GM21528 (cell line): ENCODE results near the gene PARP15.
"Not testable (repeated sequence)": the region's sequence is repeated elsewhere in the genome, so short reads cannot be mapped to it uniquely, and the experiment has no call there.

Source experiments
- ATAC-seq: cut with Tn5 transposase; IDR thresholded peaks from one replicate; pipeline ENCODE4 v1.9.1; 2021; ENCODE audit warnings: mild to moderate bottlenecking, moderate library complexity; ENCODE audit not compliant: unreplicated experiment, low FRiP score

PARP15 gene

GRCh38 chr3:122661633-122662032 lies 84.2 kb downstream of the PARP15 start:
- no peak for ATAC-seq

GRCh38 chr3:122662505-122662904 lies 85.1 kb downstream of the PARP15 start:
- no peak for ATAC-seq

GRCh38 chr3:122665226-122665786 lies 87.9 kb downstream of the PARP15 start:
- ATAC-seq: no peak

DNA sequence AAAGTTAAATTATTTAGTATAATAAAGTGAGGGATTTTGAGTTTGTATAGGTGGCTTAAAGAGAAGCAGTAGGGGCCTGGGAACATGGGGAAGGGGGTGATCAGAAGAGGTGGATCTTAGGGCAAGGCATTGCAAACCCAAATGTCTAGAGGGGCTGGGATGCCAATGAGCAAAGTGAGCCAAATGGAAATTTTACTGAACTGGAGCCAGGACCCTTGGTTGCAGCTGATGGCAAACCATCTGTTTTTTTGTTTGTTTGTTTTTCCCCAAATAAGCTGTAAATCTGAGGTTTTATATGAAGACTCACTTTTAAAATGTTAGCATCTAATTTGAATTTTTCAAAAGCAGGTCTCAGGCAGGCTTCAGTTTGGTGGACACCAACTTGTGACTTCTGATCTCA lies 88.4 kb downstream of the PARP15 start:
- no peak for ATAC-seq

DNA sequence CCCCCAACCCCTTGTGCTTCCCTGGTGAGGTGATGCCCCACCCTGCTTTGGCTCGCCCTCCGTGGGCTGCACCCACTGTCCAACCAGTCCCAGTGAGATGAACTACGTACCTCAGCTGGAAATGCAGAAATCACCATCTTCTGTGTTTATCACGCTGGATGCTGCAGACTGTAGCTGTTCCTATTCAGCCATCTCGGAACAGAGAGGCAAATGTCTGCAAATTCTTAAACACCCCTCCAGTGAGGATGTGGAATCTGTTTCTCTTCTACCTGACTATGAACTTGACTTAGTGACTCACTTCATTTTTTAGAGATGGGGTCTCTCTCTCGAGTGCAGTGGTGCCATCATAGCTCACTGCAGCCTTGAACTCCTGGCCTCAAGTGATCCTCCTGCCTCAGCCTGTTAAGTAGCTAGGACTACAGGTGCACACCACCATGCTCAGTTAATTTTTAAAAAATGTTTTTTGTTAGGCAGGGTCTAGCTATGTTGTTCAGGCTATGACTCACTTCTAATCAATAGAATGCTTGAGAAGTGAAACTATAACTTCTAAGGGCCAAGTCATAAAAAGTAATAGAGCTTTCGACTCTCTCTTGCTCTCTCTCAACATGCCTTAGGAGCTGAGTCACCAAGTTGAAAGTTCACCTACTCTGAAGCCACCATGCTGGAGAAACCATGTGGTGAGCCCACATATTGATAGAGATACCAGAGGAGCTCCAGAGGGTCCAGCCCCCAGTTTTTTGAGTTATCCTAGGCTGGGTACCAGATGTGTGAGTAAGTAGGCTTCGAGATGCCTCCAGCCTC lies 91.7 kb downstream of the PARP15 start:
- ATAC-seq: no peak

DNA sequence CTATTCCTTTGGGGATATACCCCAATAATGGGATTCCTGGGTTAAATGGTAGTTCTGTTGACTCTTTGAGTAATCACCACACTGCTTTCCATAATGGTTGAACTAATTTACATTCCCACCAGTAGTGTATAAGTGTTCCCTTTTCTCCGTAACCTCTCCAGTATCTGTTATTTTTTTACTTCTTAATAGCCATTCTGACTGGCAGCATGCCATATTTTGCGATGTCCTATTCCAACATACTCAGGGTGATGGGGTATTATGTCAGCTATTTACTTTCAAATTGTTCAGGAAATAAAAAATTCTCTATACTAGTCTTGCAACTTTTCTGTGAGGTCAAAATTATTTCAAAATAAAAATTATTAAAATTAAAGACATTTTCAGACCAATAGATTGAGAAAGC lies 94.1 kb downstream of the PARP15 start:
- ATAC-seq: no peak

DNA sequence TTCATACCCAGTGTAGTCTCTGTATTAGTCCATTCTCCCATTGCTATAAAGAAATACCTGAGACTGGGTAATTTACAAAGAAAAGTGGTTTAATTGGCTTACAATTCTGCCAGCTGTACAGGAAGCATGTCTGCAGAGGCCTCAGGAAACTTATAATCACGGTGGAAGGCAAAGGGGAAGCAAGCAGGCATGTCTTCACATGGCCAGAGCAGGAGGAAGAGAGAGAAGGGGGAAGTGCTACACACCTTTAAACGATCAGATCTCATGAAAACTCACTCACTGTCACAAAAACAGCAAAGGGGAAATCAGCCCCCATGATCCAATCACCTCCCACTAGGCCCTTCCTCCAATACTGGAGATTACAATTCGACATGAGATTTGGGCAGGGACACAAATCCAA lies 96.9 kb downstream of the PARP15 start:
- ATAC-seq: no peak

- no peak for ATAC-seq
These were observed 99.3 kb downstream of the PARP15 start for GRCh38 chr3:122676759-122677158.

DNA sequence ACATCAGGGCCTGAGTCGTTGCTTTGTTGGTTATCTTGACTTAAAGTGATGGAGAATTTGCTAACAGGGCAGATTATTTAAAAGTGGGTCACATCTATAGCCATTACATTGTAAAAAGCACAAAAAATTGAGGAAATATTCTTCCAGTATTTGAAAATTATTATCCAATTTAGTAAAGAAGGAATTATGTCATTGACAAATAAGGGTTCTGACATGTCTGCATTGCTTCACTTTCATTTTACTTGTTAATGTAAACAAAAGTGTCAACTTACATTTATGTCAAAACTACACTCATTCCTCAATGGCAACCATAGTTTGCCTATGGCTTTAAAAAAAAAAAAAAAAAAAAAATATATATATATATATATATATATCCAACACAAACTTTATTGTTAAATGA lies 99.8 kb downstream of the PARP15 start:
- ATAC-seq: no peak

DNA sequence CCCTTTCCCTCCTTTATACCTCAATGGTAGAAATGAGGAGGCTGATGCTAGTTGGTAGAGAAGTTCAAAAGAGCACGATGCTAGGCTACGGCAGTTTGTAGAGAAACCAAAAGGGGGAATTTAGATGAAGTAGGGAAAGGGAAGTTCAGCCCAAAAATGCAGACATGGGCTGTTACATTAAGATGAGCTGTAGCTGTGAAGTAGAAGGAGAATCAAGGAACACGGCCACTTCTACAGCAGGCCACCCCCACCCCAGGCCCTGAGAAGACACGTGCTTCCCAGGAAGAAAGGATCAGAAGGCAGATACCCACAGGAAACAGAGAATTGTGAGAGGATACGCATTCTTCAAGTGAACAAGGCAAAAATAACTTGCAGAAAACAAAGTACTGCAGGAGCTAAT lies 101.1 kb downstream of the PARP15 start:
- ATAC-seq: no peak

- peak; percentile 54 for ATAC-seq
These were observed 101.8 kb downstream of the PARP15 start for GRCh38 chr3:122679085-122679881.

GRCh38 chr3:122679882-122680474 lies 102.5 kb downstream of the PARP15 start:
- no peak for ATAC-seq

- ATAC-seq: peak; percentile 40
These were observed 103.2 kb downstream of the PARP15 start, which contains the start of gene PARP14 for GRCh38 chr3:122680475-122681283. PARP14 (plus strand) TSS chr3:122680839; CDS start chr3:122680884, 45 bp downstream.

- ATAC-seq: no peak
These were observed 104.0 kb downstream of the PARP15 start for GRCh38 chr3:122681284-122681973.

DNA sequence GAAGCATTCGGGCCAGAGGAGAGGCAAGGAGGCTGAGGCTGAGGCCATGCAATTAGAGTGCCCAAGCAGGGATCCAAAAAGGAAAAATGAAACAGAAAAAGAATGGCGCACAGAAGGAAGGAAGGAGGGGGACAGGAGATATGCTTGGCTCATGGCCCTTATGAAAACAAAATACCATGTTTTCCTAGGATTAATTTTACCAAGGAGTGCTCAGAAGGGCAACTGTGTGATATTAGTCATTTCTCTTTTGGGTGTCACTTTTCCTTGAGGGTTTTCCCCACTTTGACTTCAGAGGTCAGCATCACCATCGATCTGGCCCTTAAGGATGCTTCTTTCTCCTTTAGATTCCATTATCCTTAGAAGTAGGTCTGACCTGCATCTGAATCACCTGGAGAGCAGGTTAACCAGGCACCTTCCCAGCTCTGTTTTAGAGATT lies 104.5 kb downstream of the PARP15 start:
- no peak for ATAC-seq

GRCh38 chr3:122682778-122683411 lies 105.4 kb downstream of the PARP15 start:
- ATAC-seq: not testable (repeated sequence)

GRCh38 chr3:122687298-122687697 lies 109.8 kb downstream of the PARP15 start:
- ATAC-seq: no peak
